Effector memory CD4-positive, alpha-beta T cell (primary cell): ENCODE results near the gene SLC2A3.
"Not testable (repeated sequence)": the region's sequence is repeated elsewhere in the genome, so short reads cannot be mapped to it uniquely, and the experiment has no call there.

Source experiments
- DNase-seq, 3 donors: peaks; one replicate each; pipeline ENCODE4 v3.0.0-alpha.2; 2020
- H3K27ac ChIP-seq: 2 replicates; pipeline ENCODE4 v1.7.0; 2013; ENCODE audit warnings: mild to moderate bottlenecking, low read length, moderate library complexity; ENCODE audit not compliant: insufficient read depth, poor library complexity, severe bottlenecking
- H3K27me3 ChIP-seq: replicated peaks from 2 replicates; pipeline ENCODE4 v1.7.0; 2013; ENCODE audit warnings: mild to moderate bottlenecking, low read length; ENCODE audit not compliant: insufficient read depth, control insufficient read depth, poor library complexity, severe bottlenecking
- H3K36me3 ChIP-seq: 2 replicates; pipeline ENCODE4 v1.7.0; 2013; ENCODE audit warnings: mild to moderate bottlenecking, low read length, moderate library complexity; ENCODE audit not compliant: control insufficient read depth, insufficient read depth
- H3K4me1 ChIP-seq: 2 replicates; pipeline ENCODE4 v1.7.0; 2013; ENCODE audit warnings: low read length, mild to moderate bottlenecking; ENCODE audit not compliant: control insufficient read depth, insufficient read depth, poor library complexity, severe bottlenecking
- H3K4me3 ChIP-seq: 2 replicates; pipeline ENCODE4 v1.7.0; 2013; ENCODE audit warnings: low read length, low read depth, mild to moderate bottlenecking; ENCODE audit not compliant: insufficient read depth, poor library complexity, severe bottlenecking
- H3K9me3 ChIP-seq: 2 replicates; pipeline ENCODE4 v1.7.0; 2013; ENCODE audit warnings: mild to moderate bottlenecking, low read length, moderate library complexity; ENCODE audit not compliant: control insufficient read depth

The SLC2A3 gene

DNA sequence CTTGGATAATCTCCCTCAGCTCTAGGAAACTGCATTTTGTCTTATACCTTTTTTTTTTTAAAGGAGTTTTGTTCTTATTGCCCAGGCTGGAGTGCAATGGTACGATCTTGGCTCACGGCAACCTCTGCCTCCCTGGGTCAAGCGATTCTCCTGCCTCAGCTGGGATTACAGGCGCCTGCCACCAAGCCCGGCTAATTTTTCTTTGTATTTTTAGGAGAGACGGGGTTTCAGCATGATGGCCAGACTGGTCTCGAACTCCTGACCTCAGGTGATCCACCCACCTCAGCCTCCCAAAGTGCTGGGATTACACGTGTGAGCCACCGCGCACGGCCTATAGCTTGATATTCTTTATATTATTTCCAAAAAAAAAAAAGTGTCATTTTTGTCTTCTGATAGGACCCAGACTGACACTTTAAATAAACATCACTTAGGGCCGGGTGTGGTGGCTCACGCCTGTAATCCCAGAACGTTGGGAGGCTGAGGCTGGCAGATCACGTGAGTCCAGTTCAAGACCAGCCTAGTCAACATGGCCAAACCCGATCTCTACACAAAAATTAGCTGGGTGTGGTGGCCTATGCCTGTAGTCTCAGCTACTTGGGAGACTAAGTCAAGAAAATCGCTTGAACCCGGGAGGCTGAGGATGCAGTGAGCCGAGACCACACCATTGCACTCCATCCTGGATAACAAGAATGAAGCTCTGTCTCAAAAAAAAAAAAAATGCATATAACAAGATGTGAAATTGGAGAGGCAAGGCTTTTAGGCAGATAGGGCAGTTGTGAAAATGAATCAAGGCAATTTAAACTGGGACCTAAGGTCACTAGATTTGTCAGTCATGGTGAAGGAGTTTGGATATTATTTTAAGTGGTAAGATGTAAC, 18.4 kb downstream of the SLC2A3 start:
- no peak overlapping the region for H3K4me3 ChIP-seq
- no peaks in the 10 kb centered on the region for H3K9me3 ChIP-seq
- peaks cover 46% of the 10 kb centered on the region for H3K36me3 ChIP-seq
- no peak overlapping the region for H3K27ac ChIP-seq
- DNase-seq = no peak
- no peaks in the 10 kb centered on the region for H3K27me3 ChIP-seq
- no peaks in the 10 kb centered on the region for H3K4me1 ChIP-seq

GRCh38 chr12:7916936-7917335, 19.1 kb downstream of the SLC2A3 start:
- Histone ChIP-seq H3K36me3 (peaks cover 39% of the 10 kb centered on the region), H3K27ac (no peak overlapping the region), H3K4me1 (no peaks in the 10 kb centered on the region), H3K27me3 (no peaks in the 10 kb centered on the region), H3K9me3 (no peaks in the 10 kb centered on the region), H3K4me3 (no peak overlapping the region)
- DNase-seq = no peak

DNA sequence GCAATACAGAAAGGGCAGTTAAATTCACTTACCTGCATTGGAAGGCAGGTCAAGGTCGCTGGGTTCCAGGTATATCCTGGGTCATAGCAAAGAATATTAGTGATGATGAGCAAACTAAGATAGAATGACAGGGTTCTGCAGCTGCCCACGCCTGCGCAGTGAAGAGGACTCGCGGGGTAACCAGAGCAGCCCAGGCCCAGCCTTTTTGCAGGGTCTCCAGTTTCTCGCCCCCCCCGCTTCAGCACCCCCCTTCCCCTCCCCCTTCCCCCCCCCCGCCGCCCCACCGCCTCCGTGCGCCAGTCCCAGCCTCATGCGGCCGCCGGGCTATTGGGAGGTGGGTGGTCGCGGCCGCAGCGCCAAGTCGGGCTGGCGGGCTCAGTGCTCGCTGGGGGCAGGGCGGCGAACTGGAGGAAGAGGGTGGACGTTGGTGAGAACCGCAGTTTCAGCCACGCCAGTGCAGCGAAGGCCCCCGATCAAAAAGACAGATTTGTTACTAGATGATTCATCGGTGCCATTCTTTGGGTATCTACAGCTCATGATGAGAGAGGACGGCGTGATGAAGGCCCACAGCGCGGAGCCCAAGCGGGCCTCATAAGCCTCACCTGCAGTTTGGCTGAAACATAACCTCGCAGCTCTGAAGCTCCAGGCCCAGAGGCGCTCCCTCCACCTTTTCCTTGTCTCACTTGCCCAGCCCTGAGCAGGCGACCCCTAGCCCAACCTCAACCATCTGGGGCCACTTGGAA, 20.2 kb downstream of the SLC2A3 start:
- no peaks in the 10 kb centered on the region for H3K4me1 ChIP-seq
- no peaks in the 10 kb centered on the region for H3K27me3 ChIP-seq
- H3K9me3 ChIP-seq = no peaks in the 10 kb centered on the region
- no peak overlapping the region for H3K4me3 ChIP-seq
- no peak for DNase-seq
- no peak overlapping the region for H3K27ac ChIP-seq
- peaks cover 28% of the 10 kb centered on the region for H3K36me3 ChIP-seq

DNA sequence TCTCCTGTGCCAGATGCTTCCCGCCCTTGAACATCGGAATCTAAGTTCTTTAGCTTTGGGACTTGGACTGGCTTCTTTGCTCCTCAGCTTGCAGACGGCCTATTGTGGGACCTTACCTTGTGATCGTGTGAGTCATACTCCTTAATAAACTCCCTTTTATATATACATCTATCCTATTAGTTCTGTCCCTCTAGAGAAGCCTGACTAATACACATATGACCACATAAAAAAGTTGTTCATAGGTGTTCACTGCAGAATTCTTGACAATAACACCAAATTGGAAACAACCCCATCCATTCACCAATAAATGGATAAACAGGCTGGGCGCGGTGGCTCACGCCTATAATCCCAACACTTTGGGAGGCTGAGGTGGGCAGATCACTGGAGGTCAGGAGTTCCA, 25.9 kb downstream of the SLC2A3 start:
- H3K9me3 ChIP-seq, H3K36me3 ChIP-seq, H3K27ac ChIP-seq, H3K4me3 ChIP-seq, DNase-seq, H3K27me3 ChIP-seq, H3K4me1 ChIP-seq: not testable (repeated sequence)

- H3K36me3 ChIP-seq = no peaks in the 10 kb centered on the region
- no peaks in the 10 kb centered on the region for H3K9me3 ChIP-seq
- H3K4me1 ChIP-seq = no peaks in the 10 kb centered on the region
- no peak overlapping the region for H3K27ac ChIP-seq
- H3K4me3 ChIP-seq = no peak overlapping the region
- DNase-seq = no peak
- no peaks in the 10 kb centered on the region for H3K27me3 ChIP-seq
Observed at GRCh38 chr12:7907009-7907408, 29.0 kb downstream of the SLC2A3 start.

DNA sequence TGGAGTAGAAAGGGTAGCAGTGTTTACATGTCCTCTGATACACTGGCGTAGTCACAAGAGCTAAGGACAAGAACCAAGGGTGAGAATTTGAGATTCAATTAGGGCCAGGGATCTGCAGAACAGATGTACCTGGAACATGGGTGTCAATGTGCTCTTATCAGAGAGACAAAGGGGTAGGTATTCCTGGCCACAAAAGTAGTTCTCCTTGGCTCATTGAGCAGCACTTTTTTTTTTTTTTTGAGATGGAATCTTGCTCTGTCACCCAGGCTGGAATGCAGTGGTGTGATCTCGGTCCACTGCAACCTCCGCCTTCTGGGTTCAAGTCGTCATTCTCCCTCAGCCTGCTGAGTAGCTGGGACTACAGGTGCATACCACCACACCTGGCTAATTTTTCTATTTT, 29.7 kb downstream of the SLC2A3 start:
- not testable (repeated sequence) for DNase-seq, H3K4me1 ChIP-seq, H3K27me3 ChIP-seq, H3K36me3 ChIP-seq, H3K27ac ChIP-seq, H3K9me3 ChIP-seq, H3K4me3 ChIP-seq

- H3K36me3 ChIP-seq, H3K4me1 ChIP-seq, H3K27ac ChIP-seq, H3K27me3 ChIP-seq, DNase-seq, H3K9me3 ChIP-seq, H3K4me3 ChIP-seq: not testable (repeated sequence)
Observed at GRCh38 chr12:7905600-7906125, 30.3 kb downstream of the SLC2A3 start.

DNA sequence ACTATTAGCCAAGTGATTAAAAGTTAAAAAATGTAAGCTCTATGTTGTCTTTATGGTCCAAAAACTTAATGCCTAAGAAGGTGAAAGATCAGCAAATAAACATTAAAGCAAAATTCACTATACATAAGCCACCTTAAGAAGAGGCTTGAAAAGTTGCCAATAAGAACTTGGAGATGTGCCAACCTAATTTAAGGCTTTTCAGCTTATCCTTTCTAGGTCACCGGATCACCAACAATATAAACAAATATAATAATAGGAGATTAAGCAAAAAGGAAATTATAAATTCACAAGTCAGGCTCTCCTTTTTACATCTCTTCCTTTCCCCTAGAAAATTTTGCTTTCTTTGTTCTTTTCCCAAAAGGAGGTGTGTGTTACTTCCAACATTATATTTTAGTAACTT, 30.9 kb downstream of the SLC2A3 start:
- Histone ChIP-seq H3K27ac (no peak overlapping the region), H3K4me1 (no peaks in the 10 kb centered on the region), H3K27me3 (no peaks in the 10 kb centered on the region), H3K4me3 (no peak overlapping the region), H3K9me3 (no peaks in the 10 kb centered on the region), H3K36me3 (no peaks in the 10 kb centered on the region)
- no peak for DNase-seq

GRCh38 chr12:7902416-7902815, 33.6 kb downstream of the SLC2A3 start:
- not testable (repeated sequence) for DNase-seq, H3K36me3 ChIP-seq, H3K4me1 ChIP-seq, H3K4me3 ChIP-seq, H3K27me3 ChIP-seq, H3K9me3 ChIP-seq, H3K27ac ChIP-seq

DNA sequence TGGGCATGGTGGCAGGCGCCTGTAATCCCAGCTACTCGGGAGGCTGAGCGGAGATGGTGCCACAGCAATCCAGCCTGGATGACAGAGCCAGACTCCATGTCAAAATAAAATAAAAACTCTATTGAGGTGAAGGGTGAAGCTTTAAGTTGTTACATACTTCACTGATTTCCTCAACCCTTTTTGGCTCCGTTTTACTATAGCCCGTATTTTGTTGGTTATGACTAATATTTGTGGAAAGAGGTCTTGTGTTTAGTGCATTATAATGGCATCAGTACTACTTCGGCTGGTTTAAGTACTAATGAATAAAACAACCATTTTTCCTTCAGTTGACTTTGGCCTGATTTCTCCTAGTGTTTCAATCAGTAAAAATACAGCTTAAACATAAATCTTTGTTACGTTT, 36.2 kb downstream of the SLC2A3 start:
- H3K4me1 ChIP-seq = no peaks in the 10 kb centered on the region
- H3K9me3 ChIP-seq = no peaks in the 10 kb centered on the region
- no peak for DNase-seq
- H3K27ac ChIP-seq = no peak overlapping the region
- no peak overlapping the region for H3K4me3 ChIP-seq
- H3K36me3 ChIP-seq = no peaks in the 10 kb centered on the region
- H3K27me3 ChIP-seq = no peaks in the 10 kb centered on the region
